ENCODE data around the gene ICA1. TPM values are rescaled to one million over a fixed set of nuclear protein-coding genes. Genes with fewer than 3 reads are reported as not detected.

Gene ICA1
- polyA plus RNA-seq, 3 donors = 3.2 to 7.0 (median 4.2) TPM

- WGBS (ENCODE audit: insufficient coverage) = no CpG with 5 or more reads among the region's 1 CpG
- H3K27me3 Mint-ChIP-seq (ENCODE audit: low read depth in 3 of 3) = no peaks in the 10 kb centered on the region
- Histone ChIP-seq H3K27ac (ENCODE audit: low read depth in 1 of 2, low read length in 2 of 2) (no peak overlapping the region), H4K20me1 (ENCODE audit: insufficient read depth, low read length) (no peaks in the 10 kb centered on the region), H3K9me3 (replicated peaks in 1 of 2; ENCODE audit: control insufficient read depth in 1 of 2, insufficient read depth in 1 of 2, low read length in 2 of 2) (no peaks in the 10 kb centered on the region), H3K36me3 (replicated peaks in 1 of 2; ENCODE audit: control insufficient read depth in 1 of 2, insufficient read depth in 2 of 2, low read length in 2 of 2) (no peaks in the 10 kb centered on the region), H3K4me2 (replicated peaks; ENCODE audit: extremely low read depth, low read length, poor library complexity, severe bottlenecking) (no peak overlapping the region), H3K79me2 (ENCODE audit: insufficient read depth, low read length) (no peaks in the 10 kb centered on the region), H3K4me1 (ENCODE audit: control insufficient read depth in 1 of 2, insufficient read depth in 2 of 2, low read length in 2 of 2) (peaks cover 0 to 8% of the 10 kb centered on the region in 2 donors), H2AFZ (ENCODE audit: insufficient read depth, low read depth, low read length, poor library complexity, severe bottlenecking) (no peak overlapping the region), H3K4me3 (replicated peaks in 1 of 3; ENCODE audit: low read depth in 2 of 3, low read length in 3 of 3) (no peak overlapping the region), H3K27me3 (ENCODE audit: control insufficient read depth in 2 of 2, insufficient read depth in 2 of 2, low read length in 2 of 2) (no peaks in the 10 kb centered on the region), H3K9ac (ENCODE audit: insufficient read depth, low read length, poor library complexity, severe bottlenecking) (no peak overlapping the region)
- peaks cover 16% of the 10 kb centered on the region for H3K4me1 Mint-ChIP-seq
- no peak for DNase-seq
- H3K9me3 Mint-ChIP-seq = no peaks in the 10 kb centered on the region
- intact Hi-C loops (cut with micrococcal nuclease) = no loop called here
- H3K36me3 Mint-ChIP-seq = peaks cover 0 to 2% of the 10 kb centered on the region in 2 donors
- no peak for TF ChIP-seq CTCF (IDR thresholded peaks at IDR 0.05)
- no peak overlapping the region for H3K27ac Mint-ChIP-seq
- no peak overlapping the region for H3K4me3 Mint-ChIP-seq
Observed at GRCh38 chr7:8169171-8169570, 92.8 kb downstream of the ICA1 start.

GRCh38 chr7:8168336-8168735 lies 93.6 kb downstream of the ICA1 start:
- Mint-ChIP-seq H3K4me3 (no peak overlapping the region), H3K4me1 (peaks cover 12% of the 10 kb centered on the region)

More at GRCh38 chr7:8168336-8168735, 93.6 kb downstream of the ICA1 start:
- no peak for TF ChIP-seq CTCF (IDR thresholded peaks at IDR 0.05)
- DNase-seq = no peak
- H3K4me3 ChIP-seq (replicated peaks in 1 of 3; ENCODE audit: low read depth in 2 of 3, low read length in 3 of 3) = no peak overlapping the region
- H2AFZ ChIP-seq (ENCODE audit: insufficient read depth, low read depth, low read length, poor library complexity, severe bottlenecking) = no peak overlapping the region
- H3K4me1 ChIP-seq (ENCODE audit: control insufficient read depth in 1 of 2, insufficient read depth in 2 of 2, low read length in 2 of 2) = peaks cover 0 to 7% of the 10 kb centered on the region in 2 donors
- 100% methylated on average over 1 of the region's 3 CpGs for WGBS (ENCODE audit: insufficient coverage)
- H3K9ac ChIP-seq (ENCODE audit: insufficient read depth, low read length, poor library complexity, severe bottlenecking) = no peak overlapping the region
- no peaks in the 10 kb centered on the region for H3K9me3 ChIP-seq (replicated peaks in 1 of 2; ENCODE audit: control insufficient read depth in 1 of 2, insufficient read depth in 1 of 2, low read length in 2 of 2)
- peaks cover 0 to 2% of the 10 kb centered on the region in 2 donors for H3K36me3 Mint-ChIP-seq
- no peaks in the 10 kb centered on the region for H4K20me1 ChIP-seq (ENCODE audit: insufficient read depth, low read length)
- no peak overlapping the region for H3K27ac Mint-ChIP-seq
- H3K27ac ChIP-seq (ENCODE audit: low read depth in 1 of 2, low read length in 2 of 2) = no peak overlapping the region
- H3K9me3 Mint-ChIP-seq = no peaks in the 10 kb centered on the region
- H3K36me3 ChIP-seq (replicated peaks in 1 of 2; ENCODE audit: control insufficient read depth in 1 of 2, insufficient read depth in 2 of 2, low read length in 2 of 2) = no peaks in the 10 kb centered on the region
- intact Hi-C loops (cut with micrococcal nuclease) = no loop called here
- no peaks in the 10 kb centered on the region for H3K27me3 ChIP-seq (ENCODE audit: control insufficient read depth in 2 of 2, insufficient read depth in 2 of 2, low read length in 2 of 2)
- H3K4me2 ChIP-seq (replicated peaks; ENCODE audit: extremely low read depth, low read length, poor library complexity, severe bottlenecking) = no peak overlapping the region
- peaks cover 0 to 3% (median 0%) of the 10 kb centered on the region in 3 donors for H3K27me3 Mint-ChIP-seq (ENCODE audit: low read depth in 3 of 3)
- no peaks in the 10 kb centered on the region for H3K79me2 ChIP-seq (ENCODE audit: insufficient read depth, low read length)
